Keratinocyte (primary cell): ENCODE data around the gene CTCF. TPM values are rescaled to one million over a fixed set of nuclear protein-coding genes. Genes with fewer than 3 reads are reported as not detected.

ENCODE experiments used
- DNase-seq: peaks from one replicate; pipeline ENCODE4 v3.0.0-alpha.2; 2011; ENCODE audit warnings: low read depth, missing footprints, low spot score
- FAIRE-seq: peaks from 2 replicates; lab custom pipeline; 2011; peaks lifted over from hg19 to GRCh38; lab: Jason Lieb, UNC
- H2AFZ ChIP-seq: 2 replicates; pipeline ENCODE4 v1.6.0; 2012; ENCODE audit warnings: low read length, control low read depth, inconsistent platforms; ENCODE audit not compliant: control insufficient read depth
- H3K27ac ChIP-seq: 2 replicates; pipeline ENCODE4 v1.5.1; 2011; ENCODE audit warnings: low read length; ENCODE audit not compliant: control insufficient read depth, insufficient read depth
- H3K27me3 ChIP-seq: 3 replicates; pipeline ENCODE4 v1.6.0; 2011; ENCODE audit warnings: low read length; ENCODE audit not compliant: control insufficient read depth, insufficient read depth; ENCODE audit errors: extremely low read depth
- H3K36me3 ChIP-seq, 2 experiments: 2 replicates in 1 of 2; 3 replicates in 1 of 2; pipeline ENCODE4 v1.5.1; 2011; ENCODE audit warnings: low read length in 2 of 2, mild to moderate bottlenecking in 1 of 2; ENCODE audit not compliant: control insufficient read depth in 2 of 2, insufficient read depth in 2 of 2; ENCODE audit errors: extremely low read depth in 1 of 2
- H3K4me1 ChIP-seq: 3 replicates; pipeline ENCODE4 v1.5.1; 2011; ENCODE audit warnings: low read length; ENCODE audit not compliant: control insufficient read depth, insufficient read depth; ENCODE audit errors: extremely low read depth
- H3K4me2 ChIP-seq: 3 replicates; pipeline ENCODE4 v1.6.0; 2011; ENCODE audit warnings: low read depth, low read length; ENCODE audit not compliant: control insufficient read depth, insufficient read depth; ENCODE audit errors: extremely low read depth
- H3K4me3 ChIP-seq, 3 experiments: fragments of 200-600 bp in 1 of 3; sonication (generic) in 1 of 3; 2 replicates in 2 of 3; 3 replicates in 1 of 3; pipeline ENCODE4 v1.5.1; 2011 to 2016; ENCODE audit warnings: low read length in 3 of 3, mild to moderate bottlenecking in 3 of 3, control low read depth in 2 of 3, inconsistent platforms in 1 of 3, low read depth in 1 of 3, mixed read lengths in 1 of 3, mixed run types in 1 of 3, moderate library complexity in 1 of 3; ENCODE audit not compliant: control insufficient read depth in 2 of 3, insufficient read depth in 2 of 3; ENCODE audit errors: extremely low read depth in 1 of 3
- H3K79me2 ChIP-seq: 2 replicates; pipeline ENCODE4 v1.6.0; 2012; ENCODE audit warnings: low read length; ENCODE audit not compliant: control insufficient read depth, insufficient read depth
- H3K9ac ChIP-seq: 3 replicates; pipeline ENCODE4 v1.6.0; 2011; ENCODE audit warnings: low read length; ENCODE audit not compliant: control insufficient read depth, insufficient read depth; ENCODE audit errors: extremely low read depth
- H3K9me1 ChIP-seq: 3 replicates; pipeline ENCODE4 v1.6.0; 2011; ENCODE audit warnings: low read length; ENCODE audit not compliant: control insufficient read depth, insufficient read depth; ENCODE audit errors: extremely low read depth
- H3K9me3 ChIP-seq: 2 replicates; pipeline ENCODE4 v1.5.1; 2012; ENCODE audit warnings: low read depth, low read length; ENCODE audit not compliant: control insufficient read depth
- H4K20me1 ChIP-seq: 3 replicates; pipeline ENCODE4 v1.6.0; 2011; ENCODE audit warnings: low read length; ENCODE audit not compliant: control insufficient read depth, insufficient read depth; ENCODE audit errors: extremely low read depth
- EZH2 ChIP-seq: IDR thresholded peaks from one replicate; pipeline ENCODE4 v1.6.1; 2012; ENCODE audit warnings: inconsistent platforms, mild to moderate bottlenecking, low read length, moderate library complexity
- dilution Hi-C: fragments of 300-500 bp; cut with MboI; formaldehyde crosslinking; loops from one replicate; pipeline ENCODE4 v1.7.0; 2020; ENCODE audit warnings: low sequenced_read_pairs; ENCODE audit not compliant: extremely low pct_ligation_motif_present
- polyA plus RNA-seq, 5 experiments: library from polyadenylated mRNA; depleted of rRNA in 3 of 5; stranded (reverse) in 3 of 5; stranded (forward) in 1 of 5; unstranded in 1 of 5; fragments of >200 nt; gene quantifications; 1 replicate in 1 of 5; 2 replicates in 3 of 5; 3 replicates in 1 of 5; pipeline versions ENCODE4 v1.2.1 to v1.2.3, GENCODE V29; 2011 to 2012; ENCODE audit warnings: missing spikeins in 2 of 5, low read depth in 1 of 5, low replicate concordance in 1 of 5
- TF ChIP-seq, protein P1 (sequence below), 3 experiments: IDR thresholded peaks in 1 of 3; conservative IDR thresholded peaks in 1 of 3; optimal IDR thresholded peaks in 1 of 3; 2 replicates in 2 of 3; 3 replicates in 1 of 3; pipeline versions ENCODE3 to v1.5.1; 2011; ENCODE audit warnings: low read length in 3 of 3, mild to moderate bottlenecking in 3 of 3, moderate library complexity in 2 of 3, control low read depth in 1 of 3, inconsistent platforms in 1 of 3; ENCODE audit not compliant: insufficient read depth in 2 of 3; ENCODE audit errors: extremely low read depth in 1 of 3

CTCF gene
- polyA plus RNA-seq, 1 donor (not counting 4 experiments of a cell fraction or from before 2014, with no cell fraction given), result 21.4 TPM

DNA sequence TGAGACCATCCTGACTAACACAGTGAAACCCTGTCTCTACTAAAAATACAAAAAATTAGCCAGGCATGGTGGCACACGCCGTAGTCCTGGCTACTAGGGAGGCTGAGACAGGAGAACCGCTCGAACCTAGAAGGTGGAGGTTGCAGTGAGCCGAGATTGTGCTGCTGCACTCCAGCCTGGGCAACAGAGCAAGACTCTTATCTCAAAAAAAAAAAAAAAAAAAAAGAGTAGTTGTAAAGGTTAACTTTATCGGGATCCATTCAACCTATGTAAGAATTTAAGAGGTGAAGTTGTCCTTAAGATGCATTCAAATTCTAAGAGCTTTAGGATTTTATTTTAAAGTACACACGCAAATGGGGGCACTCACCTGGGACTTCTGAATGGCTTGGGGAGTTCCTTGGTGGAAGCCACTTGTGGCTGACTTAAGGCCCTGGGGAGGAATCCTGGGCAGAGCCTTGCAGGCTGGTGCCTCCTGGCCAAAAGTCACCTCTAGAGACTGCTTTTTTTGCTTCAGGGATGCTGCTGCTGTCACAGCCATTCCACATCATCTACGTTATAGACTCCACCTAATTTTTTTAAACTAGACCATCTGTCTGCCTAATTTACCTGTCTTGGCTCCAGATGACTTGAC is 3.3 kb downstream of the CTCF start:
- Histone ChIP-seq H3K36me3 (no peaks in the 10 kb centered on the region), H3K4me1 (peaks cover 21% of the 10 kb centered on the region), H3K79me2 (peaks cover 72% of the 10 kb centered on the region), H3K4me3 (no peak overlapping the region), H3K9me1 (no peaks in the 10 kb centered on the region), H3K9ac (no peak overlapping the region), H3K4me2 (no peak overlapping the region), H3K9me3 (no peaks in the 10 kb centered on the region), H3K27ac (no peak overlapping the region), H2AFZ (no peak overlapping the region), H4K20me1 (peaks cover 3% of the 10 kb centered on the region), H3K27me3 (no peaks in the 10 kb centered on the region)
- DNase-seq, result no peak
- dilution Hi-C loops, result no loop called here
- TF ChIP-seq, protein P1, sequence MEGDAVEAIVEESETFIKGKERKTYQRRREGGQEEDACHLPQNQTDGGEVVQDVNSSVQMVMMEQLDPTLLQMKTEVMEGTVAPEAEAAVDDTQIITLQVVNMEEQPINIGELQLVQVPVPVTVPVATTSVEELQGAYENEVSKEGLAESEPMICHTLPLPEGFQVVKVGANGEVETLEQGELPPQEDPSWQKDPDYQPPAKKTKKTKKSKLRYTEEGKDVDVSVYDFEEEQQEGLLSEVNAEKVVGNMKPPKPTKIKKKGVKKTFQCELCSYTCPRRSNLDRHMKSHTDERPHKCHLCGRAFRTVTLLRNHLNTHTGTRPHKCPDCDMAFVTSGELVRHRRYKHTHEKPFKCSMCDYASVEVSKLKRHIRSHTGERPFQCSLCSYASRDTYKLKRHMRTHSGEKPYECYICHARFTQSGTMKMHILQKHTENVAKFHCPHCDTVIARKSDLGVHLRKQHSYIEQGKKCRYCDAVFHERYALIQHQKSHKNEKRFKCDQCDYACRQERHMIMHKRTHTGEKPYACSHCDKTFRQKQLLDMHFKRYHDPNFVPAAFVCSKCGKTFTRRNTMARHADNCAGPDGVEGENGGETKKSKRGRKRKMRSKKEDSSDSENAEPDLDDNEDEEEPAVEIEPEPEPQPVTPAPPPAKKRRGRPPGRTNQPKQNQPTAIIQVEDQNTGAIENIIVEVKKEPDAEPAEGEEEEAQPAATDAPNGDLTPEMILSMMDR (optimal IDR thresholded peaks at IDR 0.05 in 1 of 3, IDR thresholded peaks at IDR 0.05 in 1 of 3, conservative IDR thresholded peaks at IDR 0.05 in 1 of 3; ENCODE audit: extremely low read depth in 1 of 3, insufficient read depth in 2 of 3, low read length in 3 of 3), result no peak
- TF ChIP-seq EZH2, result no peak
- no peak for FAIRE-seq

DNA sequence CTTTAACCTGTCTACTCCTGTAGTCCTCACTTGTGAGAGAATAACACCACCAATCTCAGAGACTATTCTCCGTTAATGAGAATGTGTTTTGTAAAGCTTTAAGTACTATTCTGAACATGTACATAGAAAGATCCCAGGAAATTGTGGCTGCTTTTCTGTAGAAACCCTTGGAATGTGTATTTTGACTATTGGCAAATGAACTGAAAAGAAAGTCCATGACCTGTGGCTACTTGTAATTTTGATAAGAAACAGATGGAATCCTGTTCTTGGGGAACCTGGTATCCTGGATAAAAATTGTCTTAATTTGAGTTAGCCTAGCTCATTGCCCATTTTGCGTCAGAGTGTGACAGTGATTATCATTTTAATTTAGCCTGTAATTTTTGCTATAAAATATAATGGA is 9.1 kb downstream of the CTCF start:
- no peak for TF ChIP-seq EZH2
- TF ChIP-seq, protein P1 (optimal IDR thresholded peaks at IDR 0.05 in 1 of 3, IDR thresholded peaks at IDR 0.05 in 1 of 3, conservative IDR thresholded peaks at IDR 0.05 in 1 of 3; ENCODE audit: extremely low read depth in 1 of 3, insufficient read depth in 2 of 3, low read length in 3 of 3), result no peak
- H3K36me3 ChIP-seq, result peaks cover 8 to 22% of the 10 kb centered on the region in 2 experiments
- no peak overlapping the region for H3K4me2 ChIP-seq
- no peak overlapping the region for H3K9ac ChIP-seq
- H4K20me1 ChIP-seq, result peaks cover 3% of the 10 kb centered on the region
- no peaks in the 10 kb centered on the region for H3K4me1 ChIP-seq
- no peaks in the 10 kb centered on the region for H3K9me1 ChIP-seq
- no peaks in the 10 kb centered on the region for H3K27me3 ChIP-seq
- FAIRE-seq (no peak), DNase-seq (no peak)
- peaks cover 79% of the 10 kb centered on the region for H3K79me2 ChIP-seq
- H3K27ac ChIP-seq, result no peak overlapping the region
- H2AFZ ChIP-seq, result no peak overlapping the region
- dilution Hi-C loops, result no loop called here
- H3K9me3 ChIP-seq, result no peaks in the 10 kb centered on the region
- H3K4me3 ChIP-seq, result no peak overlapping the region
